HEK293T (cell line): ENCODE results near the gene ZC3H4.
"Not testable (repeated sequence)": the region's sequence is repeated elsewhere in the genome, so short reads cannot be mapped to it uniquely, and the experiment has no call there.

Source experiments
- LEF1 ChIP-seq: fragments of 450-650 bp; IDR thresholded peaks from 2 replicates; pipeline ENCODE4 v1.6.1; 2017; ENCODE audit warnings: mild to moderate bottlenecking, borderline replicate concordance
- NFRKB ChIP-seq: fragments of 450-650 bp; IDR thresholded peaks from 2 replicates; pipeline ENCODE4 v1.6.1; 2016; ENCODE audit warnings: mild to moderate bottlenecking, moderate library complexity
- PKNOX1 ChIP-seq: fragments of 450-650 bp; IDR thresholded peaks from 2 replicates; pipeline ENCODE4 v1.6.1; 2016
- SUZ12 ChIP-seq: fragments of 450-650 bp; IDR thresholded peaks from 2 replicates; pipeline ENCODE4 v1.6.1; 2016; ENCODE audit warnings: mild to moderate bottlenecking

DNA sequence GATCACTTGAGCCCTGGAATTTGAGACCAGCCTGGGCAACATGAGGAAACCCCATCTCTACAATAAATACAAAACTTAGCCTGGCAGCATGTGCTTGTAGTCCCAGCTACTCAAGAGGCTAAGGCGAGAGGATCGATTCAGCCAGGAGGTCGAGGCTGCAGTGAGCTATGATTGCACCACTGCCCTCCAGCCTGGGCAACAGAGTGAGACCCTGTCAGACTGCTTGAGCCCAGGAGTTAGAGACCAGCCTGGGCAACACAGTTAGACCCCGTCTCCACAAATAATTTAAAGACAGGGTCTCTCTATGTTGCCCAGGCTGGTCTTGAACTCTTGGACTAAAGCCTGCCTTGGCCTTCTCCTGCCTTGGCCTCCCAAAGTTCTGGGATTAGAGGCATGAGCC is 12.5 kb downstream of the ZC3H4 start:
- TF ChIP-seq NFRKB, SUZ12, LEF1, PKNOX1: not testable (repeated sequence)
